Measurements from ENCODE around the gene SPOUT1. TPM values are rescaled to one million over a fixed set of nuclear protein-coding genes. Genes with fewer than 3 reads are reported as not detected.

SPOUT1 gene
- total and polyA plus RNA-seq, 2 of the 13 experiments (the other 11 are each of a cell fraction or from before 2014, with no cell fraction given) = 39.0 to 45.8 TPM

DNA sequence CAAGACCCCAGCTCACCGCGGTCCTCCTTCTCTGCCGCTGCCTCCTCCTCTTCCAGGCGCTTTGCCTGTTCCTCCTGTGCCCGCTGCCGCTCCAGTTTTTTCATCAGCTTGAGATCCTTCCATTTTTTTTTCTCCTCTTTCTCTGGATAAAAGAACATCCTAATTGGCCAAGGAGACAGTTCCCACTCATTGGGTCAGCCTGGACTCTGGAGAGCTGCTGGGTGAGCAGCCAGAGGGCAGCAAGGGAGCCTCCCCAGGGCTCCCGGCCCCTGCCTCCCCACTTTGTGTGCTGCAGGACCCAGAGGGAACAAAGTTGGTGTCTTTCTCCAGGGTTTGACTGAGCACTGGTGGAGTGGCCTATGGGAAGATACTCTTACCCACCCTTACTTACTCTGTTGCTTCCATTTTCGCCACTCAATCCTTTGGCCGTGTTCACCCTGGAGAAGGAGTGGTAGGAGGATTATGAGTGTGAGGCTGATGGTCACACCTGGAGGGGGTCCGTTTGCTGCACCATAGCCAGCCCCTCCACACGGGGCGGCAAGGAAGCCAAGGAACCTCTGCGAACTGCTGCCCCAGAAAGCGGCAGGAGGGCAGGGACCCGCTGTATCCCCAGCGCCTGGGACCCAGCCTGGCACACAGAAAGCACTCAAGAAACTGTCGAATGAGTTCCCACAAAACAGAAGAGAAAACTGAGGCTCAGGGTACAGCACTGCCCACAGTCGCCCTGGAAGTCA lies 708 bp downstream of the SPOUT1 start (continued):
- TF ChIP-seq, protein P1, sequence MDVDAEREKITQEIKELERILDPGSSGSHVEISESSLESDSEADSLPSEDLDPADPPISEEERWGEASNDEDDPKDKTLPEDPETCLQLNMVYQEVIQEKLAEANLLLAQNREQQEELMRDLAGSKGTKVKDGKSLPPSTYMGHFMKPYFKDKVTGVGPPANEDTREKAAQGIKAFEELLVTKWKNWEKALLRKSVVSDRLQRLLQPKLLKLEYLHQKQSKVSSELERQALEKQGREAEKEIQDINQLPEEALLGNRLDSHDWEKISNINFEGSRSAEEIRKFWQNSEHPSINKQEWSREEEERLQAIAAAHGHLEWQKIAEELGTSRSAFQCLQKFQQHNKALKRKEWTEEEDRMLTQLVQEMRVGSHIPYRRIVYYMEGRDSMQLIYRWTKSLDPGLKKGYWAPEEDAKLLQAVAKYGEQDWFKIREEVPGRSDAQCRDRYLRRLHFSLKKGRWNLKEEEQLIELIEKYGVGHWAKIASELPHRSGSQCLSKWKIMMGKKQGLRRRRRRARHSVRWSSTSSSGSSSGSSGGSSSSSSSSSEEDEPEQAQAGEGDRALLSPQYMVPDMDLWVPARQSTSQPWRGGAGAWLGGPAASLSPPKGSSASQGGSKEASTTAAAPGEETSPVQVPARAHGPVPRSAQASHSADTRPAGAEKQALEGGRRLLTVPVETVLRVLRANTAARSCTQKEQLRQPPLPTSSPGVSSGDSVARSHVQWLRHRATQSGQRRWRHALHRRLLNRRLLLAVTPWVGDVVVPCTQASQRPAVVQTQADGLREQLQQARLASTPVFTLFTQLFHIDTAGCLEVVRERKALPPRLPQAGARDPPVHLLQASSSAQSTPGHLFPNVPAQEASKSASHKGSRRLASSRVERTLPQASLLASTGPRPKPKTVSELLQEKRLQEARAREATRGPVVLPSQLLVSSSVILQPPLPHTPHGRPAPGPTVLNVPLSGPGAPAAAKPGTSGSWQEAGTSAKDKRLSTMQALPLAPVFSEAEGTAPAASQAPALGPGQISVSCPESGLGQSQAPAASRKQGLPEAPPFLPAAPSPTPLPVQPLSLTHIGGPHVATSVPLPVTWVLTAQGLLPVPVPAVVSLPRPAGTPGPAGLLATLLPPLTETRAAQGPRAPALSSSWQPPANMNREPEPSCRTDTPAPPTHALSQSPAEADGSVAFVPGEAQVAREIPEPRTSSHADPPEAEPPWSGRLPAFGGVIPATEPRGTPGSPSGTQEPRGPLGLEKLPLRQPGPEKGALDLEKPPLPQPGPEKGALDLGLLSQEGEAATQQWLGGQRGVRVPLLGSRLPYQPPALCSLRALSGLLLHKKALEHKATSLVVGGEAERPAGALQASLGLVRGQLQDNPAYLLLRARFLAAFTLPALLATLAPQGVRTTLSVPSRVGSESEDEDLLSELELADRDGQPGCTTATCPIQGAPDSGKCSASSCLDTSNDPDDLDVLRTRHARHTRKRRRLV (CRISPR knock-in tag; IDR thresholded peaks at IDR 0.05) = 0 out of 2 replicates have a peak, but pooled peaks have one; percentile 9
- TF ChIP-seq ZNF564 (CRISPR knock-in tag; IDR thresholded peaks at IDR 0.05) = 0 out of 2 replicates have a peak, but pooled peaks have one; percentile 8
- TF ChIP-seq PITX1 (CRISPR knock-in tag; IDR thresholded peaks at IDR 0.05) = no peak
- TF ChIP-seq PLRG1 (conservative IDR thresholded peaks at IDR 0.05) = no peak
- peak; percentile 13; the same call in 1 of the 2 replicates for TF ChIP-seq STAG1 (CRISPR knock-in tag; IDR thresholded peaks at IDR 0.05)
- TF ChIP-seq CENPT (CRISPR knock-in tag; IDR thresholded peaks at IDR 0.05; ENCODE audit: low read depth) = no peak
- no peak for TF ChIP-seq NR2F6 (IDR thresholded peaks at IDR 0.05)
- no peak for TF ChIP-seq NR2F6 (CRISPR knock-in tag; IDR thresholded peaks at IDR 0.05)
- no peak for TF ChIP-seq ZNF331 (CRISPR knock-in tag; IDR thresholded peaks at IDR 0.05)
- no peak for TF ChIP-seq HMGA1 (CRISPR knock-in tag; conservative IDR thresholded peaks at IDR 0.05)
- 0 out of 2 replicates have a peak, but pooled peaks have one; percentile 39 for TF ChIP-seq ZNF383 (CRISPR knock-in tag; IDR thresholded peaks at IDR 0.05; ENCODE audit: borderline replicate concordance)
- TF ChIP-seq ATAD3A (CRISPR knock-in tag; IDR thresholded peaks at IDR 0.05) = no peak
- TF ChIP-seq, protein P2, sequence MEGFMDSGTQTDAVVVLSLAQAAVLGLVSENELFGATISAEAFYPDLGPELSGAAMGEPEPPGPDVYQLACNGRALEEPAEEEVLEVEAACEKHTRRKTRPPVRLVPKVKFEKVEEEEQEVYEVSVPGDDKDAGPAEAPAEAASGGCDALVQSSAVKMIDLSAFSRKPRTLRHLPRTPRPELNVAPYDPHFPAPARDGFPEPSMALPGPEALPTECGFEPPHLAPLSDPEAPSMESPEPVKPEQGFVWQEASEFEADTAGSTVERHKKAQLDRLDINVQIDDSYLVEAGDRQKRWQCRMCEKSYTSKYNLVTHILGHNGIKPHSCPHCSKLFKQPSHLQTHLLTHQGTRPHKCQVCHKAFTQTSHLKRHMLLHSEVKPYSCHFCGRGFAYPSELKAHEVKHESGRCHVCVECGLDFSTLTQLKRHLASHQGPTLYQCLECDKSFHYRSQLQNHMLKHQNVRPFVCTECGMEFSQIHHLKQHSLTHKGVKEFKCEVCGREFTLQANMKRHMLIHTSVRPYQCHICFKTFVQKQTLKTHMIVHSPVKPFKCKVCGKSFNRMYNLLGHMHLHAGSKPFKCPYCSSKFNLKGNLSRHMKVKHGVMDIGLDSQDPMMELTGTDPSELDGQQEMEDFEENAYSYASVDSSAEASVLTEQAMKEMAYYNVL (CRISPR knock-in tag; IDR thresholded peaks at IDR 0.05; ENCODE audit: borderline replicate concordance) = 0 out of 2 replicates have a peak, but pooled peaks have one; percentile 54
- TF ChIP-seq, protein P3, sequence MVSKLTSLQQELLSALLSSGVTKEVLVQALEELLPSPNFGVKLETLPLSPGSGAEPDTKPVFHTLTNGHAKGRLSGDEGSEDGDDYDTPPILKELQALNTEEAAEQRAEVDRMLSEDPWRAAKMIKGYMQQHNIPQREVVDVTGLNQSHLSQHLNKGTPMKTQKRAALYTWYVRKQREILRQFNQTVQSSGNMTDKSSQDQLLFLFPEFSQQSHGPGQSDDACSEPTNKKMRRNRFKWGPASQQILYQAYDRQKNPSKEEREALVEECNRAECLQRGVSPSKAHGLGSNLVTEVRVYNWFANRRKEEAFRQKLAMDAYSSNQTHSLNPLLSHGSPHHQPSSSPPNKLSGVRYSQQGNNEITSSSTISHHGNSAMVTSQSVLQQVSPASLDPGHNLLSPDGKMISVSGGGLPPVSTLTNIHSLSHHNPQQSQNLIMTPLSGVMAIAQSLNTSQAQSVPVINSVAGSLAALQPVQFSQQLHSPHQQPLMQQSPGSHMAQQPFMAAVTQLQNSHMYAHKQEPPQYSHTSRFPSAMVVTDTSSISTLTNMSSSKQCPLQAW (CRISPR knock-in tag; IDR thresholded peaks at IDR 0.05) = no peak
- 0 out of 2 replicates have a peak, but pooled peaks have one; percentile 2 for TF ChIP-seq TOPORS (CRISPR knock-in tag; IDR thresholded peaks at IDR 0.05)
- TF ChIP-seq, protein P4, sequence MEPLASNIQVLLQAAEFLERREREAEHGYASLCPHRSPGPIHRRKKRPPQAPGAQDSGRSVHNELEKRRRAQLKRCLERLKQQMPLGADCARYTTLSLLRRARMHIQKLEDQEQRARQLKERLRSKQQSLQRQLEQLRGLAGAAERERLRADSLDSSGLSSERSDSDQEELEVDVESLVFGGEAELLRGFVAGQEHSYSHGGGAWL (CRISPR knock-in tag; IDR thresholded peaks at IDR 0.05) = no peak
- TF ChIP-seq, protein P5, sequence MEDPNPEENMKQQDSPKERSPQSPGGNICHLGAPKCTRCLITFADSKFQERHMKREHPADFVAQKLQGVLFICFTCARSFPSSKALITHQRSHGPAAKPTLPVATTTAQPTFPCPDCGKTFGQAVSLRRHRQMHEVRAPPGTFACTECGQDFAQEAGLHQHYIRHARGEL (CRISPR knock-in tag; IDR thresholded peaks at IDR 0.05) = peak; percentile 44; the same call in 1 of the 2 replicates
- TF ChIP-seq, protein P6, sequence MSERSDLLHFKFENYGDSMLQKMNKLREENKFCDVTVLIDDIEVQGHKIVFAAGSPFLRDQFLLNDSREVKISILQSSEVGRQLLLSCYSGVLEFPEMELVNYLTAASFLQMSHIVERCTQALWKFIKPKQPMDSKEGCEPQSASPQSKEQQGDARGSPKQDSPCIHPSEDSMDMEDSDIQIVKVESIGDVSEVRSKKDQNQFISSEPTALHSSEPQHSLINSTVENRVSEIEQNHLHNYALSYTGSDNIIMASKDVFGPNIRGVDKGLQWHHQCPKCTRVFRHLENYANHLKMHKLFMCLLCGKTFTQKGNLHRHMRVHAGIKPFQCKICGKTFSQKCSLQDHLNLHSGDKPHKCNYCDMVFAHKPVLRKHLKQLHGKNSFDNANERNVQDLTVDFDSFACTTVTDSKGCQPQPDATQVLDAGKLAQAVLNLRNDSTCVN (CRISPR knock-in tag; IDR thresholded peaks at IDR 0.05; ENCODE audit: borderline replicate concordance) = no peak
